CD4-positive, alpha-beta memory T cell (primary cell): Measurements from ENCODE around the gene SUPT16H. TPM values are rescaled to one million over a fixed set of nuclear protein-coding genes. Genes with fewer than 3 reads are reported as not detected.

ENCODE experiments used
- CTCF ChIA-PET: fragments of 350-600 bp; sonication (Branson Sonifier 250); formaldehyde crosslinking; loops from one replicate; lab custom pipeline; 2021; ENCODE audit warnings: inconsistent platforms; ENCODE audit not compliant: partially characterized antibody; lab: Charles Lee
- POLR2A ChIA-PET: fragments of 350-600 bp; sonication (Branson Sonifier 250); formaldehyde crosslinking; loops from one replicate; lab custom pipeline; 2021; ENCODE audit not compliant: partially characterized antibody; lab: Charles Lee
- DNase-seq, 5 donors: peaks; one replicate each; pipeline versions ENCODE4 v3.0.0 to v3.0.0-alpha.2; 2020 to 2022; ENCODE audit warnings: mixed read lengths in 1 of 5
- H3K27ac ChIP-seq: one replicate; pipeline ENCODE4 v1.7.0; 2013; ENCODE audit warnings: low read depth, low read length
- H3K27me3 ChIP-seq: 2 replicates; pipeline ENCODE4 v1.7.0; 2013; ENCODE audit warnings: mild to moderate bottlenecking, low read length, moderate library complexity; ENCODE audit not compliant: insufficient read depth
- H3K36me3 ChIP-seq: 2 replicates; pipeline ENCODE4 v1.7.0; 2013; ENCODE audit warnings: mild to moderate bottlenecking, low read length, moderate library complexity; ENCODE audit not compliant: insufficient read depth
- H3K4me1 ChIP-seq: 2 replicates; pipeline ENCODE4 v1.7.0; 2013; ENCODE audit warnings: mild to moderate bottlenecking, low read length, moderate library complexity; ENCODE audit not compliant: insufficient read depth
- H3K4me3 ChIP-seq, 2 donors: one replicate each; pipeline ENCODE4 v1.7.0; 2013; ENCODE audit warnings: low read length in 2 of 2, mild to moderate bottlenecking in 1 of 2
- H3K9me3 ChIP-seq, 2 donors: one replicate each; pipeline ENCODE4 v1.7.0; 2013; ENCODE audit warnings: low read length in 2 of 2, control low read depth in 1 of 2; ENCODE audit not compliant: control insufficient read depth in 1 of 2
- H3K27ac Mint-ChIP-seq, 7 donors: one replicate each; pipeline ENCODE4 v1.8.0; 2020 to 2021; ENCODE audit warnings: mixed read lengths in 7 of 7, mild to moderate bottlenecking in 6 of 7, inconsistent platforms in 3 of 7, moderate library complexity in 3 of 7
- H3K27me3 Mint-ChIP-seq, 2 donors: one replicate each; pipeline ENCODE4 v1.8.0; 2020 to 2021; ENCODE audit warnings: mixed read lengths in 2 of 2
- H3K36me3 Mint-ChIP-seq, 2 donors: one replicate each; pipeline ENCODE4 v1.8.0; 2020 to 2021; ENCODE audit warnings: mixed read lengths in 2 of 2, inconsistent platforms in 1 of 2, mild to moderate bottlenecking in 1 of 2
- H3K4me1 Mint-ChIP-seq, 4 donors: one replicate each; pipeline ENCODE4 v1.8.0; 2020 to 2021; ENCODE audit warnings: mixed read lengths in 4 of 4, mild to moderate bottlenecking in 1 of 4
- H3K4me3 Mint-ChIP-seq, 8 donors: one replicate each; pipeline ENCODE4 v1.8.0; 2020 to 2021; ENCODE audit warnings: mixed read lengths in 8 of 8, mild to moderate bottlenecking in 7 of 8, moderate library complexity in 6 of 8, inconsistent platforms in 3 of 8
- H3K9me3 Mint-ChIP-seq, 8 donors: one replicate each; pipeline ENCODE4 v1.8.0; 2020 to 2021; ENCODE audit warnings: mixed read lengths in 8 of 8, mild to moderate bottlenecking in 5 of 8, inconsistent platforms in 3 of 8, moderate library complexity in 1 of 8
- intact Hi-C: fragments of 100-400 bp; cut with micrococcal nuclease; formaldehyde crosslinking; loops from one replicate; pipeline ENCODE4 v1.15.1; 2023
- polyA plus RNA-seq, 2 donors: library from polyadenylated mRNA; unstranded; fragments of 300-500 nt; fragmentation: Illumina TruSeq; gene quantifications; one replicate each; pipeline ENCODE4 v1.2.3, GENCODE V29; 2021
- total RNA-seq, 2 experiments: library from RNA; stranded (reverse); gene quantifications; one replicate each; pipeline ENCODE4 v1.2.3, GENCODE V29; 2021

Gene SUPT16H
- total and polyA plus RNA-seq, 4 experiments from 2014 or later, result 60.6 to 87.2 (median 84.5) TPM

GRCh38 chr14:21369949-21370679 is 13.7 kb downstream of the SUPT16H start:
- POLR2A ChIA-PET, result interaction anchor here (0.8 kb wide), 1 partner anchor 22 kb away, joined by 3 read pairs; no protein-coding TSS in a partner anchor
- H3K9me3 ChIP-seq, result no peaks in the 10 kb centered on the region
- no peak for DNase-seq
- intact Hi-C loops, result no loop called here
- peak overlapping the region in 1 of 7 donors; percentile 14 for H3K27ac Mint-ChIP-seq
- CTCF ChIA-PET, result no interaction called here
- no peaks in the 10 kb centered on the region for H3K27me3 ChIP-seq
- H3K36me3 Mint-ChIP-seq, result peaks cover 44 to 75% of the 10 kb centered on the region in 2 donors
- H3K4me1 ChIP-seq, result no peaks in the 10 kb centered on the region
- H3K36me3 ChIP-seq, result peaks cover 66% of the 10 kb centered on the region
- H3K27ac ChIP-seq, result no peak overlapping the region
- H3K27me3 Mint-ChIP-seq, result no peaks in the 10 kb centered on the region
- peaks cover 0 to 9% (median 4%) of the 10 kb centered on the region in 4 donors for H3K4me1 Mint-ChIP-seq
- no peak overlapping the region for H3K4me3 Mint-ChIP-seq
- H3K4me3 ChIP-seq, result no peak overlapping the region
- H3K9me3 Mint-ChIP-seq, result no peaks in the 10 kb centered on the region

GRCh38 chr14:21367582-21368144 is 16.2 kb downstream of the SUPT16H start:
- POLR2A ChIA-PET, result no interaction called here

GRCh38 chr14:21356511-21356910 is 27.3 kb downstream of the SUPT16H start:
- Histone ChIP-seq H3K27me3 (no peaks in the 10 kb centered on the region), H3K4me3 (no peak overlapping the region), H3K27ac (no peak overlapping the region), H3K4me1 (no peaks in the 10 kb centered on the region), H3K36me3 (peaks cover 70% of the 10 kb centered on the region), H3K9me3 (no peaks in the 10 kb centered on the region)
- H3K4me3 Mint-ChIP-seq, result no peak overlapping the region
- ChIA-PET POLR2A (no interaction called here), CTCF (no interaction called here)
- no peak for DNase-seq
- no peaks in the 10 kb centered on the region for H3K27me3 Mint-ChIP-seq
- H3K9me3 Mint-ChIP-seq, result no peaks in the 10 kb centered on the region
- H3K27ac Mint-ChIP-seq, result peak overlapping the region in 2 of 7 donors; percentile 13 to 68
- H3K36me3 Mint-ChIP-seq, result peaks cover 77 to 90% of the 10 kb centered on the region in 2 donors
- intact Hi-C loops, result loop anchor here (10.0 kb wide), 1 partner anchor 198 kb away; no protein-coding TSS in a partner anchor
- no peaks in the 10 kb centered on the region for H3K4me1 Mint-ChIP-seq

More at GRCh38 chr14:21367582-21368144, 16.2 kb downstream of the SUPT16H start:
- Mint-ChIP-seq H3K27ac (peak overlapping the region in 1 of 7 donors; percentile 35), H3K4me3 (no peak overlapping the region), H3K27me3 (no peaks in the 10 kb centered on the region), H3K36me3 (peaks cover 63 to 89% of the 10 kb centered on the region in 2 donors), H3K4me1 (peaks cover 0 to 4% (median 1%) of the 10 kb centered on the region in 4 donors), H3K9me3 (no peaks in the 10 kb centered on the region)
- H3K9me3 ChIP-seq, result no peaks in the 10 kb centered on the region
- no peak for DNase-seq
- H3K27me3 ChIP-seq, result no peaks in the 10 kb centered on the region
- H3K27ac ChIP-seq, result no peak overlapping the region
- CTCF ChIA-PET, result no interaction called here
- no peaks in the 10 kb centered on the region for H3K4me1 ChIP-seq
- intact Hi-C loops, result no loop called here
- peaks cover 90% of the 10 kb centered on the region for H3K36me3 ChIP-seq
- no peak overlapping the region for H3K4me3 ChIP-seq

GRCh38 chr14:21352587-21352986 is 31.2 kb downstream of the SUPT16H start:
- no peak overlapping the region for H3K4me3 Mint-ChIP-seq
- Histone ChIP-seq H3K36me3 (peaks cover 52% of the 10 kb centered on the region), H3K27ac (no peak overlapping the region), H3K27me3 (no peaks in the 10 kb centered on the region), H3K9me3 (no peaks in the 10 kb centered on the region), H3K4me1 (no peaks in the 10 kb centered on the region), H3K4me3 (no peak overlapping the region)
- H3K36me3 Mint-ChIP-seq, result peaks cover 49 to 65% of the 10 kb centered on the region in 2 donors
- intact Hi-C loops, result loop anchor here (10.0 kb wide), 1 partner anchor 202 kb away; no protein-coding TSS in a partner anchor
- CTCF ChIA-PET, result no interaction called here
- H3K27me3 Mint-ChIP-seq, result no peaks in the 10 kb centered on the region
- DNase-seq, result no peak
- H3K27ac Mint-ChIP-seq, result peak overlapping the region in 3 of 7 donors; percentile 7 to 85 (median 75)
- H3K9me3 Mint-ChIP-seq, result no peaks in the 10 kb centered on the region
- POLR2A ChIA-PET, result no interaction called here
- no peaks in the 10 kb centered on the region for H3K4me1 Mint-ChIP-seq

- Mint-ChIP-seq H3K27ac (peak overlapping the region in 1 of 7 donors; percentile 1), H3K9me3 (no peaks in the 10 kb centered on the region), H3K4me1 (no peaks in the 10 kb centered on the region), H3K27me3 (no peaks in the 10 kb centered on the region), H3K4me3 (no peak overlapping the region), H3K36me3 (peaks cover 34 to 48% of the 10 kb centered on the region in 2 donors)
- POLR2A ChIA-PET, result no interaction called here
- Histone ChIP-seq H3K4me3 (no peak overlapping the region), H3K9me3 (no peaks in the 10 kb centered on the region), H3K27ac (no peak overlapping the region), H3K36me3 (peaks cover 34% of the 10 kb centered on the region), H3K27me3 (no peaks in the 10 kb centered on the region), H3K4me1 (no peaks in the 10 kb centered on the region)
- intact Hi-C loops, result loop anchor here (10.0 kb wide), 1 partner anchor 204 kb away; no protein-coding TSS in a partner anchor
- CTCF ChIA-PET, result no interaction called here
- DNase-seq, result no peak
These were observed 33.3 kb downstream of the SUPT16H start for GRCh38 chr14:21350539-21350938.

GRCh38 chr14:21347201-21347600 is 36.6 kb downstream of the SUPT16H start:
- CTCF ChIA-PET, result interaction anchor here (1.2 kb wide), 1 partner anchor 130 kb away, joined by 3 read pairs; the partner anchor contains the start of gene TOX4

GRCh38 chr14:21346532-21347135 is 37.2 kb downstream of the SUPT16H start:
- no peak overlapping the region for H3K27ac ChIP-seq
- no peak overlapping the region for H3K27ac Mint-ChIP-seq
- H3K9me3 ChIP-seq, result no peaks in the 10 kb centered on the region
- DNase-seq, result no peak
- H3K4me1 ChIP-seq, result no peaks in the 10 kb centered on the region
- CTCF ChIA-PET, result interaction anchor here (1.2 kb wide), 1 partner anchor 131 kb away, joined by 3 read pairs; the partner anchor contains the start of gene TOX4
- no peaks in the 10 kb centered on the region for H3K27me3 ChIP-seq
- no peaks in the 10 kb centered on the region for H3K9me3 Mint-ChIP-seq
- POLR2A ChIA-PET, result no interaction called here
- H3K27me3 Mint-ChIP-seq, result no peaks in the 10 kb centered on the region
- intact Hi-C loops, result no loop called here
- peaks cover 8% of the 10 kb centered on the region for H3K36me3 ChIP-seq
- H3K4me3 ChIP-seq, result no peak overlapping the region
- H3K4me1 Mint-ChIP-seq, result peaks cover 0 to 6% (median 3%) of the 10 kb centered on the region in 4 donors
- H3K36me3 Mint-ChIP-seq, result peaks cover under 1 to 12% of the 10 kb centered on the region in 2 donors
- H3K4me3 Mint-ChIP-seq, result no peak overlapping the region

More at GRCh38 chr14:21347201-21347600, 36.6 kb downstream of the SUPT16H start:
- Histone ChIP-seq H3K27me3 (no peaks in the 10 kb centered on the region), H3K27ac (no peak overlapping the region), H3K36me3 (peaks cover 14% of the 10 kb centered on the region), H3K4me1 (no peaks in the 10 kb centered on the region), H3K9me3 (no peaks in the 10 kb centered on the region), H3K4me3 (no peak overlapping the region)
- no peak overlapping the region for H3K4me3 Mint-ChIP-seq
- no peak overlapping the region for H3K27ac Mint-ChIP-seq
- intact Hi-C loops, result no loop called here
- DNase-seq, result no peak
- no peaks in the 10 kb centered on the region for H3K27me3 Mint-ChIP-seq
- H3K4me1 Mint-ChIP-seq, result peaks cover 0 to 6% (median 3%) of the 10 kb centered on the region in 4 donors
- H3K36me3 Mint-ChIP-seq, result peaks cover 6 to 17% of the 10 kb centered on the region in 2 donors
- POLR2A ChIA-PET, result no interaction called here
- no peaks in the 10 kb centered on the region for H3K9me3 Mint-ChIP-seq
